ENCODE measurements around the gene CFHR2.

CFHR2 gene

DNA sequence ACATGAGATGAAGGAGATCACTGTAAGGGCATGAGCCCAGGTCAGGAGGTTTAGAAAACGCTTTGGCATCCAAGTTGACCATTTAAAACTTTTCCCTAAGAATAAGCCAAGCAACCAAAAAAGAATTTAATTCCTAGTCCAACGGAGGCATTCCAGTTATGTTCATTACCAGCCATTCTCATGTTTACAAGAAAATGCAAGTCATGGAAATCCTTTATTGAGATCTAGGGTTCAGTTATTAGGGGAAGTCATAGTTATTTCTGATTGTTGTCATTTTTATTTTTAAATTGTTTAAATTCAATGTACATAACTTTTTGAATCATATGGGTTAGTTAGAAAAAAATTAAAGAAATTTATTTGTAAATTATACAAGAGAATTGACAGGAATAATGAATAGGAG lies 58.3 kb downstream of the CFHR2 start:
- TF ChIP-seq TAF1 (IDR thresholded peaks at IDR 0.05; ENCODE audit: low read depth, low read length) (no peak), POLR2A (IDR thresholded peaks at IDR 0.05; ENCODE audit: low read depth, low read length) (no peak), POLR2AphosphoS5 (IDR thresholded peaks at IDR 0.05; ENCODE audit: low read depth, low read length) (no peak), POU2F2 (IDR thresholded peaks at IDR 0.05; ENCODE audit: low read depth, low read length) (no peak), PAX5 (IDR thresholded peaks at IDR 0.05; ENCODE audit: insufficient read depth, low read length, severe bottlenecking) (no peak), SPI1 (IDR thresholded peaks at IDR 0.05; ENCODE audit: low read depth, low read length) (no peak)
- no peak for DNase-seq (ENCODE audit: insufficient read length, low spot score)
- FAIRE-seq, result no peak

GRCh38 chr1:197003132-197003531 lies 59.6 kb downstream of the CFHR2 start:
- DNase-seq (ENCODE audit: insufficient read length, low spot score) (no peak), FAIRE-seq (no peak)
- TF ChIP-seq POU2F2 (IDR thresholded peaks at IDR 0.05; ENCODE audit: low read depth, low read length), result no peak
- TF ChIP-seq POLR2AphosphoS5 (IDR thresholded peaks at IDR 0.05; ENCODE audit: low read depth, low read length), result no peak
- no peak for TF ChIP-seq PAX5 (IDR thresholded peaks at IDR 0.05; ENCODE audit: insufficient read depth, low read length, severe bottlenecking)

DNA sequence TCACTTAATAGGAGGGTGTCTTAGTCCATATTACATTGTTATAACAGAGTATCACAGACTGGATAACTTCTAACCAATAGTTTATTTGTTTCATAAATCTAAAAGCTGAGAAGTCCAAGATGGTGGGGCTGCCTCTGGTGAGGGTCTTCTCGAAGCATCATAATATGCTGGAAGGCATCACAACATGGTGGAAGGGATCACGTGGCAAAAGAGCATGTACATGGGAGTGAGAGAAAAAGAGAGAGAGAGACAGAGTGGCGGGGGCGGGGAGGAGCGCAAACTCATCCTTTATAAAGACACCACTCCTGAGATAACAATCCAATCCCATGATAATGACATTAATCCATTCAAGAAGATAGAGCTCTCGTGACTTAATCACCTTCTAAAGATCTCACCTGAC lies 65.3 kb downstream of the CFHR2 start:
- DNase-seq (ENCODE audit: insufficient read length, low spot score) (no peak), FAIRE-seq (no peak)
- no peak for TF ChIP-seq TAF1 (IDR thresholded peaks at IDR 0.05; ENCODE audit: low read depth, low read length)
- TF ChIP-seq POLR2AphosphoS5 (IDR thresholded peaks at IDR 0.05; ENCODE audit: low read depth, low read length), result no peak
- no peak for TF ChIP-seq PAX5 (IDR thresholded peaks at IDR 0.05; ENCODE audit: insufficient read depth, low read length, severe bottlenecking)
- no peak for TF ChIP-seq POU2F2 (IDR thresholded peaks at IDR 0.05; ENCODE audit: low read depth, low read length)
- TF ChIP-seq SPI1 (IDR thresholded peaks at IDR 0.05; ENCODE audit: low read depth, low read length), result no peak
- no peak for TF ChIP-seq POLR2A (IDR thresholded peaks at IDR 0.05; ENCODE audit: low read depth, low read length)
